GM12878 (cell line): ENCODE data around the gene QPCT. TPM values are rescaled to one million over a fixed set of nuclear protein-coding genes. Genes with fewer than 3 reads are reported as not detected.

Source experiments
- CHD1 ChIP-seq: IDR thresholded peaks from 2 replicates; pipeline ENCODE4 v1.6.1; 2012; ENCODE audit warnings: low read depth, low read length, improper control_type of control experiment
- DPF2 ChIP-seq: fragments of 450-650 bp; IDR thresholded peaks from 2 replicates; pipeline ENCODE4 v1.6.1; 2017; ENCODE audit warnings: mild to moderate bottlenecking
- EED ChIP-seq: sonication (generic); IDR thresholded peaks from 2 replicates; pipeline ENCODE4 v1.6.1; 2016; ENCODE audit warnings: antibody characterized with exemption, low read depth
- FOS ChIP-seq: IDR thresholded peaks from 3 replicates; pipeline ENCODE4 v1.6.1; 2011; ENCODE audit warnings: borderline replicate concordance; ENCODE audit not compliant: insufficient read length; ENCODE audit errors: extremely low read depth
- IKZF2 ChIP-seq, 2 experiments: fragments of 450-650 bp; IDR thresholded peaks; 2 replicates each; pipeline ENCODE4 v1.6.1; 2017; ENCODE audit warnings: mild to moderate bottlenecking in 2 of 2, moderate library complexity in 2 of 2
- MLLT1 ChIP-seq: fragments of 450-650 bp; IDR thresholded peaks from 2 replicates; pipeline ENCODE4 v1.6.1; 2016; ENCODE audit warnings: mild to moderate bottlenecking
- NFXL1 ChIP-seq: fragments of 450-650 bp; IDR thresholded peaks from 2 replicates; pipeline ENCODE4 v1.6.1; 2017; ENCODE audit warnings: antibody characterized with exemption, mild to moderate bottlenecking, borderline replicate concordance
- NRF1 ChIP-seq: conservative IDR thresholded peaks from 2 replicates; pipeline ENCODE4 v1.6.1; 2011; ENCODE audit warnings: mild to moderate bottlenecking, low read depth, low read length, improper control_type of control experiment
- SMARCA5 ChIP-seq: fragments of 450-650 bp; IDR thresholded peaks from 2 replicates; pipeline ENCODE4 v1.6.1; 2017; ENCODE audit warnings: mild to moderate bottlenecking
- ZZZ3 ChIP-seq: IDR thresholded peaks from 2 replicates; pipeline ENCODE4 v1.6.1; 2011; ENCODE audit warnings: low read depth; ENCODE audit not compliant: control insufficient read depth, insufficient read length
- polyA plus RNA-seq, 11 experiments: library from polyadenylated mRNA; depleted of rRNA in 4 of 11; unstranded in 6 of 11; stranded (reverse) in 5 of 11; fragments of >200 nt; fragmentation: Nextera tagmentation in 4 of 11; fragmentation: Illumina TruSeq in 1 of 11; extraction: Ambion mirVana in 4 of 11; extraction: Trizol in 1 of 11; gene quantifications; 1 replicate in 1 of 11; 2 replicates in 10 of 11; pipeline versions ENCODE4 v1.2.1 to v1.2.3, GENCODE V29; 2011 to 2016; ENCODE audit warnings: inconsistent platforms in 2 of 11, missing spikeins in 2 of 11, low read depth in 1 of 11
- total RNA-seq, 4 experiments: library from RNA; depleted of rRNA in 3 of 4; stranded (reverse); fragments of >200 nt in 3 of 4; fragmentation: Illumina TruSeq in 1 of 4; extraction: Trizol in 1 of 4; gene quantifications; 2 replicates each; pipeline versions ENCODE4 v1.2.1 to v1.2.3, GENCODE V29; 2013 to 2021
- TF ChIP-seq, protein P1 (sequence below): IDR thresholded peaks from 2 replicates; pipeline ENCODE4 v1.6.1; 2011; ENCODE audit warnings: borderline replicate concordance, low read depth, mild to moderate bottlenecking, moderate library complexity, low read length; ENCODE audit not compliant: insufficient read depth, poor library complexity, severe bottlenecking

Gene QPCT
- total and polyA plus RNA-seq, 10 of the 15 experiments (the other 5 are each of a cell fraction or from before 2014, with no cell fraction given) = 0.14 to 0.86 (median 0.18) TPM; not detected in 1

- TF ChIP-seq, protein P1, sequence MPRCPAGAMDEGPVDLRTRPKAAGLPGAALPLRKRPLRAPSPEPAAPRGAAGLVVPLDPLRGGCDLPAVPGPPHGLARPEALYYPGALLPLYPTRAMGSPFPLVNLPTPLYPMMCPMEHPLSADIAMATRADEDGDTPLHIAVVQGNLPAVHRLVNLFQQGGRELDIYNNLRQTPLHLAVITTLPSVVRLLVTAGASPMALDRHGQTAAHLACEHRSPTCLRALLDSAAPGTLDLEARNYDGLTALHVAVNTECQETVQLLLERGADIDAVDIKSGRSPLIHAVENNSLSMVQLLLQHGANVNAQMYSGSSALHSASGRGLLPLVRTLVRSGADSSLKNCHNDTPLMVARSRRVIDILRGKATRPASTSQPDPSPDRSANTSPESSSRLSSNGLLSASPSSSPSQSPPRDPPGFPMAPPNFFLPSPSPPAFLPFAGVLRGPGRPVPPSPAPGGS = no peak
- TF ChIP-seq FOS (peak; percentile 5), EED (peak; percentile 95), SMARCA5 (no peak), MLLT1 (no peak), DPF2 (peak; percentile 76), IKZF2 (IDR thresholded peaks at IDR 0.05) (peak; percentile 96), NFXL1 (no peak), NRF1 (no peak), ZZZ3 (no peak), CHD1 (no peak)
Measured at GRCh38 chr2:37389989-37390765, 45.7 kb downstream of the QPCT start (continued).
